ENCODE data around the gene TBC1D10A.

- TF ChIP-seq, protein P1, sequence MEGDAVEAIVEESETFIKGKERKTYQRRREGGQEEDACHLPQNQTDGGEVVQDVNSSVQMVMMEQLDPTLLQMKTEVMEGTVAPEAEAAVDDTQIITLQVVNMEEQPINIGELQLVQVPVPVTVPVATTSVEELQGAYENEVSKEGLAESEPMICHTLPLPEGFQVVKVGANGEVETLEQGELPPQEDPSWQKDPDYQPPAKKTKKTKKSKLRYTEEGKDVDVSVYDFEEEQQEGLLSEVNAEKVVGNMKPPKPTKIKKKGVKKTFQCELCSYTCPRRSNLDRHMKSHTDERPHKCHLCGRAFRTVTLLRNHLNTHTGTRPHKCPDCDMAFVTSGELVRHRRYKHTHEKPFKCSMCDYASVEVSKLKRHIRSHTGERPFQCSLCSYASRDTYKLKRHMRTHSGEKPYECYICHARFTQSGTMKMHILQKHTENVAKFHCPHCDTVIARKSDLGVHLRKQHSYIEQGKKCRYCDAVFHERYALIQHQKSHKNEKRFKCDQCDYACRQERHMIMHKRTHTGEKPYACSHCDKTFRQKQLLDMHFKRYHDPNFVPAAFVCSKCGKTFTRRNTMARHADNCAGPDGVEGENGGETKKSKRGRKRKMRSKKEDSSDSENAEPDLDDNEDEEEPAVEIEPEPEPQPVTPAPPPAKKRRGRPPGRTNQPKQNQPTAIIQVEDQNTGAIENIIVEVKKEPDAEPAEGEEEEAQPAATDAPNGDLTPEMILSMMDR (optimal IDR thresholded peaks at IDR 0.05 in 1 of 3, IDR thresholded peaks at IDR 0.05 in 1 of 3, conservative IDR thresholded peaks at IDR 0.05 in 1 of 3; ENCODE audit: extremely low read depth in 1 of 3, insufficient read depth in 2 of 3, low read length in 3 of 3): no peak
- TF ChIP-seq EZH2 (IDR thresholded peaks at IDR 0.05; ENCODE audit: low read length): no peak
These were observed 75.0 kb downstream of the TBC1D10A start for GRCh38 chr22:30251711-30252110.

All from keratinocyte (primary cell).